Ishikawa (cell line): ENCODE measurements around the gene CADM2.

Experiments used
- CEBPB ChIP-seq: IDR thresholded peaks from 2 replicates; pipeline ENCODE4 v1.6.1; 2012
- CREB1 ChIP-seq: IDR thresholded peaks from 2 replicates; pipeline ENCODE4 v1.6.1; 2012; ENCODE audit warnings: low read depth
- EGR1 ChIP-seq: IDR thresholded peaks from 2 replicates; pipeline ENCODE4 v1.6.1; 2012
- EP300 ChIP-seq: IDR thresholded peaks from 2 replicates; pipeline ENCODE4 v1.6.1; 2012; ENCODE audit warnings: borderline replicate concordance
- MAX ChIP-seq: IDR thresholded peaks from 2 replicates; pipeline ENCODE4 v1.6.1; 2012
- NFIC ChIP-seq: IDR thresholded peaks from 2 replicates; pipeline ENCODE4 v1.6.1; 2012
- RAD21 ChIP-seq: IDR thresholded peaks from 2 replicates; pipeline ENCODE4 v1.6.1; 2012; ENCODE audit warnings: low read depth
- REST ChIP-seq: IDR thresholded peaks from 2 replicates; pipeline ENCODE4 v1.6.1; 2012; ENCODE audit warnings: low read depth, mild to moderate bottlenecking
- TAF1 ChIP-seq: IDR thresholded peaks from 2 replicates; pipeline ENCODE4 v1.6.1; 2012; ENCODE audit warnings: low read depth, mild to moderate bottlenecking
- TCF12 ChIP-seq: IDR thresholded peaks from 2 replicates; pipeline ENCODE4 v1.6.1; 2012; ENCODE audit warnings: low read depth
- TEAD4 ChIP-seq: IDR thresholded peaks from 2 replicates; pipeline ENCODE4 v1.6.1; 2012
- USF1 ChIP-seq: IDR thresholded peaks from 2 replicates; pipeline ENCODE4 v1.6.1; 2012
- YY1 ChIP-seq: IDR thresholded peaks from 2 replicates; pipeline ENCODE4 v1.6.1; 2012; ENCODE audit warnings: low read depth
- ZBTB7A ChIP-seq: IDR thresholded peaks from 2 replicates; pipeline ENCODE4 v1.6.1; 2012; ENCODE audit warnings: low read depth

DNA sequence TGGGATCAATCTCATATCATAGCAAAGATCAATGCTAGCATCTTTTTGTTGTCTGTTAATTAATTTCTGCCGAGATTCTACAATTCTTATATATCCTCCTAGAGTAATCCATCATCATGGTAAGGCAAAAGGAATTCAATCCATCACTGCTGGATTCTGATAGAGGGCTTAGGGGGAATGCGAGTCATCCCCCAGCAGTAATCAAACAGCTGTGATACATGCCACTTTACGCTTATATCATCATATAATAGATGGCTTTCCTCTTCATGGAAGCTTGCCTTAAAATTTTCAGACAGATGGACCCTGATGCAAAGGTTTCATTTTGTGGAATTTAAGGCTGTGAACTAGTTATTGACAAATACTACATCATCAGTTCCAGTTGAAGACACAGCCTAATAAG, 645.9 kb downstream of the CADM2 start:
- TF ChIP-seq TCF12, result no peak
- TF ChIP-seq EP300, result no peak
- TF ChIP-seq CEBPB, result no peak
- no peak for TF ChIP-seq MAX
- TF ChIP-seq ZBTB7A, result no peak
- TF ChIP-seq TEAD4, result no peak
- no peak for TF ChIP-seq CREB1
- no peak for TF ChIP-seq EGR1
- no peak for TF ChIP-seq RAD21
- no peak for TF ChIP-seq NFIC
- TF ChIP-seq USF1, result no peak
- no peak for TF ChIP-seq REST
- TF ChIP-seq TAF1, result no peak
- TF ChIP-seq YY1, result no peak
